HG02943 (cell line): ENCODE data around the gene ZNRF3.
"Not testable (repeated sequence)": the region's sequence is repeated elsewhere in the genome, so short reads cannot be mapped to it uniquely, and the experiment has no call there.

ENCODE experiments used
- ATAC-seq: cut with Tn5 transposase; IDR thresholded peaks from one replicate; pipeline ENCODE4 v1.9.1; 2021; ENCODE audit warnings: mild to moderate bottlenecking, low read depth, moderate library complexity; ENCODE audit not compliant: unreplicated experiment

Gene ZNRF3

GRCh38 chr22:28882878-28883656 is at the start of gene ZNRF3:
Gene ZNRF3 (plus strand): TSS chr22:28883572. CDS start chr22:28883767, 195 bp downstream.
- peak; percentile 60 for ATAC-seq

GRCh38 chr22:28835630-28836189 is 47.7 kb upstream of the ZNRF3 start:
- no peak for ATAC-seq

DNA sequence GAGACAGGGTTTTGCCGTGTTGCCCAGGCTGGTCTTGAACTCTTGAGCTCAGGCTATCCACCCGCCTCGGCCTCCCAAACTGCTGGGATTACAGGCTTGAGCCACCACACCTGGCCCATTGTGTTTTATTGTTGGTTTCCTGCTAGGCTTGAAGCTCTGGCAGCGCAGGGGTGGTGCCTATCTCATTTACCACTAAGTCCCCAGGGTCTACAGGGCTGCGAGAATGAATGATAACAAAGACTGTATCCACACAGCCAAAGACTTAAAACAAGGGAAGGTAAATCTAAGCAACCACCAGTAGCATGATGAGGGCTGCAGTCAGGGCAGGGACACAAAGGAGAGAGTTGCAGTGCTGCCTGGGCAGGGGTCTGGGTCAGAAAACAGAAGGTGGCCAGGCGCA is 45.7 kb upstream of the ZNRF3 start:
- no peak for ATAC-seq

DNA sequence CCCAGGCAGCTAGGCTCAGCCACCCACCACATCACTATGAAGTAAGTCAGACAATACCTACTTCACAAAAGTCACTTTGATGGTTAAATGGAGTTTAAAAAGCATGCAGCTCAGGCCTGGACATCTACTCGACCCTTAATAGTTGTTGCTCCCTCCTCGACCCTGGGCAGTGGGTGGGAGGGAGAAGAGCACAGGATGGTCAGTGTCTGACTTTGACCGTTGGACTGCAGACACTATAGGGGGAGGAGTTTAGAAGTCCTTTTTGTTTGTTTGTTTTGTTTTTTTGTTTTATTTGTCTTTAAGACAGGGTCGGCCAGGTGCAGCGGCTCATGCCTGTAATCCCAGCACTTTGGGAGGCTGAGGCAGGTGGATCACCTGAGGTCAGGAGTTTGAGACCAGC is 44.4 kb upstream of the ZNRF3 start:
- no peak for ATAC-seq

- ATAC-seq, result no peak
Measured at GRCh38 chr22:28841111-28841510, 42.3 kb upstream of the ZNRF3 start.

DNA sequence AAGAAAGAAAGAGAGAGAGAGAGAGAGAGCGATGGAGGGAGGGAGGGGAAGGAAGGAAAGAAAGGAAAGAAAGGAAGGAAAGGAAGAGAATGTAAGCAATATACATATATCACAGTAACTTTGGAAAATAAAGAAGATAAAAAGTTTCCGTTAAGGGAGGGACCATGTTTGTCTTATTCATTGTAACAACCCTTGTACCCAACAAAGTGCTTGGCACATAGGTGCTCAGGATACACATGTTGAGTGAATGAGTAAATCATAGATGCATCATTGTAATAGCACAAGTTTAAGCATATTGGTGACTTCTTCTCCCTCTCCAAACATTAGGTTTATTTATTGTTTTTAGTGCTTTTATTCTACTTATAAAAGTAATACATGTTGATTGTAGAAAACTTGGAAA is 39.7 kb upstream of the ZNRF3 start:
- ATAC-seq, result no peak

DNA sequence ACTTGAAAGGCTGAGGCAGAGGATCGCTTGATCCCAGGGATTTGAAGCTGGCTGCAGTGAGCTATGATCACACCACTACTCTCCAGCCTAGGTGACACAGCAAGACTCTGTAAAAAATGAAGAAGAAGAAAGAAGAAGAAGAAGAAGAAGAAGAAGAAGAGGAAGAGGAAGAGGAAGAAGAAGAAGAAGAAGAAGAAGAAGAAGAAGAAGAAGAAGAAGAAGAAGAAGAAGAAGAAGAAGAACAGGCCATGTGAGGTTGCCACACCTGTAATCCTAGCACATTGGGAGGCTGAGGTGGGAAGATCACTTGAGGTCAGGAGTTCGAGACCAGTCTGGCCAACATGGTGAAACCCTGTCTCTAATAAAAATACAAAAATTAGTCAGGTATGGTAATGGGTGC is 39.1 kb upstream of the ZNRF3 start:
- ATAC-seq, result not testable (repeated sequence)

DNA sequence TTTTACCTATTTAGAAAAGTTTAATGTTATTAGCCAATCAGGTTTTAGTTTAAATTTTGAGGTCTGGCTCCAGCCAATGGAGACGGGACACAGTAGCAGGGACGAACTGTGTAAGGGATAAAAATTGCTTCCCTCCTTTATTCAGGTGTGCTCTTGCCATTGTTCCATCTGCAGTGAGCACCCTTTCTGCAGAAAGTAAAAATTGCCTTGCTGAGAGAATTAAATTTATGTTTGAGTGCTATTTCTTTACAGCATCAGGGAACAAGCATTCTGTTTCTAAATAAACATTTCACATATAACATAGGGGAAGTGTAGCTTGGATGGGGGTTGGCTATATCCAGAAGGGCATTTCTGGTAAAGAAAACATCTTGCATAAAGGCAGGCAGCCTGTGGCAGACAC is 36.4 kb upstream of the ZNRF3 start:
- ATAC-seq, result no peak

DNA sequence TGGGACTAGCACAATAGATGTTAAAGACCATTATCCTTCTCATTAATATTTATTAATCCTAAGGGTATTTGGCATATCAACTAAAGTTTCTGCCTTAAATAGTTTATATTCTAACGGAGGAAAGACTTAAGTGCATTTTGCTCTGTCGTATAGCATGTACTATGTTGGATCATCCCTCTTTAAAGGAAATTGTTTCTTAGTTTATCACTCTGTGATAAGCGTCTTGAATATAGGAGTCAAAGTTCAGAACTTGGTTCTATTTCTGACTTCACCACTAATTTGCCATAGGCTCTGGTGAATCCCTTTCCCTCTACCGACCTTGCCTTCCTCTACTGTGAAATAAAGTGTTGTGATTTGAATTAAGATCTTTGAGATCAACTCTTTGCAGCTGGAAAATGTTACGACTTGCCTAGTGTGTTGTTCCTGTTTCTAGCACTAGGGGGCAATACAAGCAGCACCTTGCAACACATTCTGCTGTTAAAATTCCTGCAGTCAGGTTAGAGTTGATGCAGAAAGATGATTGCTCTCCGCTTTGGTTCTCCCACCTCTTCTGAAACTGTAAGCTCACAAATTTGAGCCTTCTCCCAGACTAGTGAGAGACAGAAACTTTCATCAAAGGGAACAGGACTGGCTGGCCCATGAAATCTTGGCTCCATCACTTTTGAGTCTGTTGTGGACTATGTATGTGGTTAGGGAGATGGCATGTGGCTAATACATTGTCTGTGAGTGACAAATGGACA is 27.8 kb upstream of the ZNRF3 start:
- no peak for ATAC-seq

- no peak for ATAC-seq
Measured at GRCh38 chr22:28856095-28856455, 27.3 kb upstream of the ZNRF3 start.

DNA sequence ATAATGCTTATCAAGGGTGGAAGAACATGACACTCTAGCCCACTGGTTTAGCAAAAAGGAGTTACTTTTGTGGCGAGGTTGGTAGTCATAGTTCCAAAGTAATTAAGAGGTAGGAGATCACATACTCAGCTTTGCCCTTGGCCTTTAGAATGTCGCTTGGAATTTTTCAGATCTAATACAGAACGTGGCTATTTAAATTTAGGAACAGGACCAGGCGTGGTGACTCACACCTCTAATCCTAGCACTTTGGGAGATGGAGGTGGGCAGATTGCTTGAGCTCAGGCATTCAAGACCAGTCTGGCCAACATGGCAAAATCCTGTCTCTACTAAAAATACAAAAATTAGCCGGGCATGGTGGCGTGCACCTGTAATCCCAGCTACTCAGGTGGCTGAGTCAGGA is 26.1 kb upstream of the ZNRF3 start:
- no peak for ATAC-seq

DNA sequence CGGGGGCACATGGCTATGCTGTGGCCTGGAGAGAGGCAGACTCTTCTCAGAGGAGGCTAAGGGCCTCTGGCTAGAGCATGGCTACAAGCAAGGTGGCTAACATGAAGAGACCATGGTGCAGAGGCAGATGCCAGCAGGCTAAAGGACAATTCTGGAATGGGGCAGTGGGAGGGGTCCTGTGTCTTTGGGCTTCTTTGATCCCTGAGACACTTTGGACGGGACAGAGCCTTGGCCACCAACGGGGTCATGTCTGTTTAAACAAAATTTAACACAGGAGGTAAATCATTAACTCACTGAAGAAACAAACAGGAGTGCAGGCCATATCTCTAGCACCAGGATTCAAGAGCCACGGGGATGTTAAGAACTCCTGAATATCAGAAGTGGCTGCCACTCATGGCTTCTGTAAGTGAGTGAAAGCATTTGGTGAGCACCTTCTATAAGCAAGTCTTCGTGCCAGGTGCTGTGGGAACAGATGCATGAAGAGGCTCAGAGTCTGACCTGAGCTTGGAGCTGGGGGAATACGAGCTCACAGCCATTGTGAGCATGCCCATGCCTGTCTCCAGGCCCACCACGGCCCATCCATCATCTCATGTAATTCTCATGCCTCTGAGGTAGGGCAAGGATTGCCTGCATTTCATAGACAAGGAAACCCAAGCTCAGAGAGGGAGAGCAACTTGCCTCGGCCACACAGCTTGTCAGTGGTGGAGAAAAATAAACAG is 18.3 kb upstream of the ZNRF3 start:
- ATAC-seq, result no peak

- ATAC-seq, result no peak
Measured at GRCh38 chr22:28867191-28867590, 16.2 kb upstream of the ZNRF3 start.

DNA sequence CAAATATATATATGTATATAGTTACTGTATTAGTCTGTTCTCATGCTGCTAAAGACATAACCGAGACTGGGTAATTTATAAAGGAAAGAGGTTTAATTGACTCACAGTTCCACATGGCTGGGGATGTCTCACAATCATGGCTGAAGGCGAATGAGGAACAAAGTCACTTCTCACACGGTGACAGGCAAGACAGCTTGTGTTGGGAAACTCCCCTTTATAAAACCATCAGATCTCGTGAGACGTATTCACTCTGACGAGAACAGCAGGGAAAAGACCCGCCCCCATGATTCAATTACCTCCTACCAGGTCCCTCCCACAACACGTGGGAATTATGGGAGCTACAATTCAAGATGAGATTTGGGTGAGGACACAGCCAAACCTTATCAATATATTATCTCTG is 15.0 kb upstream of the ZNRF3 start:
- ATAC-seq, result not testable (repeated sequence)

DNA sequence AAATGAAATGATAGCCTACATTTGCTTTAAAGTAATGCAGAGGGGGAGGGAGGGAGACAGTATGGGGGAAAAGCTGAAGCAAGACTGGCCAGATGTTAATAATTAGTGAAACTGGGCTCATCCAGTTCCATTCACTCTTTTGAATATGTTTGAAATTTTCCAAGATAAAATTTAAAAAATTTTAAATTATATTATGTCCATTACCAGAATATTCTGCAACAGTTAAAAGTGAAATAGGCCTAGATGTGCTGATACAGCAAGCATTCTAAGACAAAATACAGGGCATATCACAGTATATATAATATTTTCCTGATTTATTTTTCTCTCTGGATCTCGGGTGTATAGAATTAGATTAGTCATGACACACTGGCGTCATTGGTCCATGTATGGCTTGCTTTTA is 13.6 kb upstream of the ZNRF3 start:
- no peak for ATAC-seq

GRCh38 chr22:28873183-28873963 is 10.0 kb upstream of the ZNRF3 start:
- no peak for ATAC-seq

- ATAC-seq, result no peak
Measured at GRCh38 chr22:28874061-28874460, 9.3 kb upstream of the ZNRF3 start.

DNA sequence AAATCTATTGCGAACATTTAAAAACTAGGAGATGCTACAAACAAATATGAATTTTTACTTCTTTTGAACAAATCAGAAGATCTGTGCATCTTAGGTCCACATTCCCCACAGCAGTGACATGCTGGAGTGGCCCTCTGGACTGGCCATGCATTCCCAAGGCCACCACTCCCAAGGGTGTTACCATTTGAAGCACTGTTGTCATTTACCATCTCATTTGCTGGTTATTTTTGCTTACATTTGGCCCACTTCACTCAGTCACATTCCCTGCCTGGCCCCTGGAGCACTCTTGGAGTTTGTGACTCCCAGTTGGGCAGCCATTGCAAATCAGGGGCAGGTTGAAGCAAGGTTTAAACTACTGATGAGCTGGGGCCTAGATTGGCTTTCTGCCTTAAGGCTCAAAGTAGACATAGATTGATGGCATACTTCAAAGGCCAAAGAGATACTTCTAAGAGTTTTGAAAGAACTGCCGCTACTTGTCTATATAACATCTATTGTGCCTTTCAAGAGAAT is 8.5 kb upstream of the ZNRF3 start:
- no peak for ATAC-seq

DNA sequence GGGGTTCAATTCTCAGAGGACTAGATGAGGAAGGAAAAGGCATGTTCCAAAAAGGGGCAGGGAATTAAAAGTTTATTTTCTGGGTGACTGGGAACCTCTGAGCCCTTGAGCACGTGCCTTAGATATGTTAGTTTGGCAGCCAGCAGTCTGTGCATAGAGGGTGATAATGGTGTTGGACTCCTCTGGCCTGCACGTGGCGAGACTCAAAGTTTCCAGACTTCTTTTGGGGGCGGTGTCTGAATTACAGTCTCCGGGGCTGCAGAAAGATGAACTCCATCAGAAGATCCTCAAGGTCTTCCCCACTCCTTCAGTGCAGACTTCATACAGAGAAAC is 861 bp upstream of the ZNRF3 start:
- ATAC-seq, result no peak

GRCh38 chr22:28883657-28883916 is 215 bp downstream of the ZNRF3 start:
- peak; percentile 19 for ATAC-seq
